Spinal cord (tissue), 10 donors: ENCODE data around the gene REEP5. TPM values are rescaled to one million over a fixed set of nuclear protein-coding genes. Genes with fewer than 3 reads are reported as not detected.

Source experiments
- DNase-seq, 6 donors: peaks; one replicate each; pipeline versions ENCODE4 v3.0.0 to v3.0.0-alpha.2; 2013 to 2015; ENCODE audit warnings: low spot score in 6 of 6, low read depth in 4 of 6
- H3K27ac ChIP-seq: one replicate; pipeline ENCODE4 v1.5.1; 2013; ENCODE audit warnings: low read depth, low read length, control low read depth
- H3K27me3 ChIP-seq: one replicate; pipeline ENCODE4 v1.6.1; 2013; ENCODE audit warnings: low read length; ENCODE audit not compliant: control insufficient read depth, insufficient read depth
- H3K36me3 ChIP-seq: one replicate; pipeline ENCODE4 v1.6.1; 2013; ENCODE audit warnings: low read length; ENCODE audit not compliant: control insufficient read depth, insufficient read depth
- H3K4me1 ChIP-seq: one replicate; pipeline ENCODE4 v1.6.1; 2013; ENCODE audit warnings: low read length; ENCODE audit not compliant: control insufficient read depth, insufficient read depth
- H3K4me3 ChIP-seq: one replicate; pipeline ENCODE4 v1.5.1; 2013; ENCODE audit warnings: low read depth, low read length, control low read depth
- H3K9me3 ChIP-seq: one replicate; pipeline ENCODE4 v1.6.1; 2013; ENCODE audit warnings: low read length; ENCODE audit not compliant: control insufficient read depth, insufficient read depth
- WGBS: methylation state at CpG from one replicate; pipeline ENCODE4 v1.1.5; 2013; ENCODE audit warnings: missing lambda C conversion rate; ENCODE audit not compliant: insufficient coverage; 5-methylcytosine and 5-hydroxymethylcytosine counted together
- polyA plus RNA-seq, 2 donors: library from polyadenylated mRNA; unstranded; fragments of 120-200 nt; gene quantifications; one replicate each; pipeline ENCODE4 v1.2.1, GENCODE V29; 2013; ENCODE audit not compliant: insufficient read length in 2 of 2
- total RNA-seq, 2 donors: library from RNA; depleted of rRNA in 1 of 2; stranded (reverse); fragments of 120-200 nt in 1 of 2; fragments of >200 nt in 1 of 2; gene quantifications; one replicate each; pipeline versions ENCODE4 v1.2.3 to v1.2.4, GENCODE V29; 2013 to 2014
- donor health status: healthy.

The REEP5 gene
- total and polyA plus RNA-seq, 4 donors, result 57.2 to 201 (median 154) TPM

DNA sequence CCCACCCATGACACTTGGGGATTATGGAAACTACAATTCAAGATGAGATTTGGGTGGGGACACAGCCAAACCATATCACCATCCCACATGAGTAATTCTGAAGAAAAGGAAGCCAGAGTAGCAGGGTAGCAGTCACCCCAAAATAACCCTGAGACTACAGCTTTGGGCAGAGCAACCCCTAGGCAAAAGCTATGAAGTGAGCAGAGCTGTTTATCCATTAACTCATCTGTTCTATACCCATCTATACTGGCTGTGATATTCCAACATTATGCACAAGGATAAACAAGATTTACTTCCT, 12.3 kb upstream of the REEP5 start:
- Histone ChIP-seq H3K27ac (no peak overlapping the region), H3K4me3 (no peak overlapping the region), H3K27me3 (no peaks in the 10 kb centered on the region), H3K4me1 (no peaks in the 10 kb centered on the region), H3K9me3 (no peaks in the 10 kb centered on the region), H3K36me3 (no peaks in the 10 kb centered on the region)
- DNase-seq, result no peak

DNA sequence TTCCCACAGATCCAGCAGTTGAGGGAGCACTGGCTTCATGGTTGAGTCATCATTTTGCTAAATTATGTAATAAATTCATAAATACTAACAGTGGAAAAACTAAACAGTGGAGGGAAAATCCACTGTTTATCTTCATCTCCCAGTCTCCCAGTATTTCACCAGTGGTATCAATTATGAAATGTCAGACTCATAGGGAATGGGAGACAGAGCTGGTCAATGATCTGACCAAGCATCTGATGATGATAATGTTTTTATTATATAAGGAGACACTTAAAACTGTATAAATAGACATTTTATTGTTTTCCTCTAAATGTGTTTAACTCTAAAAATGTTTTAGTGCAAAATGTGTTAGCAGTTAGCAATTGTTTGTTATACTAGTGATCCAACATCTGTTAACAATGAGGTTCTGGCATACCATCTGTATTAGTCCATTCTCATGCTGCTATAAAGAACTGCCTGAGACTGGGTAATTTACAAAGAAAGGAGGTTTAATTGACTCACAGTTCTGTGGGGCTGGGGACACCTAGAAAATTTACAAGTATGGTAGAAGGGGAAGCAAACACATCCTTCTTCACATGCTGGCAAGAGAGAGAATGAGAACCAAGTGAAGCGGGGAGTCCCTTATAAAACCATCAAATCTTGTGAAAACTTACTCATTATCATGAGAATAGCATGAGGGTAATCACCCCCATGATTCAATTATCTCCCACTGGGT, 11.8 kb upstream of the REEP5 start:
- Histone ChIP-seq H3K27ac (no peak overlapping the region), H3K36me3 (no peaks in the 10 kb centered on the region), H3K4me3 (no peak overlapping the region), H3K4me1 (no peaks in the 10 kb centered on the region), H3K27me3 (no peaks in the 10 kb centered on the region), H3K9me3 (no peaks in the 10 kb centered on the region)
- no CpG with 5 or more reads among the region's 1 CpG for WGBS
- peak in 1 of 6 donors; percentile 20 for DNase-seq

DNA sequence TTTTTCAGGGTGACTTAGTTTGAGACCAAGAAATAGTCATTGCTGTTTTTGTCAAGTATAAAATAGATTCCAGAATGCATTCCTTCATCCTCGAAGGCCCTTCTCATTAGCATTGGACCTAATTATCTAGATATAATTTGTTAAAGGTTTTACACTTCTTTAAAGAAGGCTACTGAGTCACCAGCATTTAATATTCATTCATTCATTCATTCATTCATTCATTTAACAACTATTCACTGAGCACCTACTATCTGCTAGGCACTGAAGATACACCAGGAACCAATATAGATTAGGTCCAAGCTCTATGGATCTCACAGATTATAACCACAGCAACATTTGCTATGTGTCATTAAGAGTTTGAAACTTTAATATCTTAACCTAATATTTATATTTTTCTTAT, 11.1 kb upstream of the REEP5 start:
- Histone ChIP-seq H3K27me3 (no peaks in the 10 kb centered on the region), H3K9me3 (no peaks in the 10 kb centered on the region), H3K36me3 (no peaks in the 10 kb centered on the region), H3K27ac (no peak overlapping the region), H3K4me3 (no peak overlapping the region), H3K4me1 (no peaks in the 10 kb centered on the region)
- no CpG with 5 or more reads among the region's 1 CpG for WGBS
- DNase-seq, result no peak

DNA sequence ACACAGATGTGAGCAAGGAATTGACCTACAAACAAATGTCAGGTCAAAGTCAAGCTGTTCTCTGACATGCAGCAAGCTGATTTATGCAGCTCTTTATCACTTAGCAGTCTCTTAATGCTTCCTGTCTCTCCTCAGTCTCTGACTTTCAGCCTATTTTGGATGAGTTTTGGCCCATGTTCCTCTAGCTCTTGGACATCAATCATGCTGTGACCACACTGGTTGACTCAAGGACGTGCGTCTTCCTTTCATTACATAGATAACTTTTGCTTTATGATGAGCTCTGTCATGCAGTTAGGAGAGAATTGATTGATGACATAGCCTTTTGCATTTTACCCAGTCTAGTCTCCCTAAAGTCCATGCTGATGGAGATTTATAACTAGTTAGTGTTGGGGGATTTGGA, 9.4 kb upstream of the REEP5 start:
- H3K36me3 ChIP-seq, result no peaks in the 10 kb centered on the region
- H3K9me3 ChIP-seq, result no peaks in the 10 kb centered on the region
- no peak overlapping the region for H3K27ac ChIP-seq
- no peaks in the 10 kb centered on the region for H3K4me1 ChIP-seq
- peak in 1 of 6 donors; percentile 21 for DNase-seq
- no peak overlapping the region for H3K4me3 ChIP-seq
- H3K27me3 ChIP-seq, result no peaks in the 10 kb centered on the region
- no CpG with 5 or more reads among the region's 2 CpGs for WGBS

DNA sequence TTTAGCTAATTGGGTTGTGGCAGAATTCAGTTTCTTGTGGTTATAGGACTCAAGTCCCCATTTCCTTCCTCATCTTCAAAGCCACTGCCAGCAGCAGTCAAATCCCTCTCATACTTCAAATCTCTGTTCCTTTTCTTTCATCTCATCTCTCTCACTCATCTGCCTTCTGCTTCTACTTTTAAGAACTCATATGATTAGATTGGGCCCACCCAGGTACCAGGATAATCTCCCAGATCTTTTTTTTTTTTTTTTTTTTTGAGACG, 8.0 kb upstream of the REEP5 start:
- no peak for DNase-seq
- no peaks in the 10 kb centered on the region for H3K36me3 ChIP-seq
- no peaks in the 10 kb centered on the region for H3K27me3 ChIP-seq
- WGBS, result no CpG with 5 or more reads among the region's 1 CpG
- no peaks in the 10 kb centered on the region for H3K4me1 ChIP-seq
- no peak overlapping the region for H3K27ac ChIP-seq
- no peaks in the 10 kb centered on the region for H3K9me3 ChIP-seq
- H3K4me3 ChIP-seq, result no peak overlapping the region

DNA sequence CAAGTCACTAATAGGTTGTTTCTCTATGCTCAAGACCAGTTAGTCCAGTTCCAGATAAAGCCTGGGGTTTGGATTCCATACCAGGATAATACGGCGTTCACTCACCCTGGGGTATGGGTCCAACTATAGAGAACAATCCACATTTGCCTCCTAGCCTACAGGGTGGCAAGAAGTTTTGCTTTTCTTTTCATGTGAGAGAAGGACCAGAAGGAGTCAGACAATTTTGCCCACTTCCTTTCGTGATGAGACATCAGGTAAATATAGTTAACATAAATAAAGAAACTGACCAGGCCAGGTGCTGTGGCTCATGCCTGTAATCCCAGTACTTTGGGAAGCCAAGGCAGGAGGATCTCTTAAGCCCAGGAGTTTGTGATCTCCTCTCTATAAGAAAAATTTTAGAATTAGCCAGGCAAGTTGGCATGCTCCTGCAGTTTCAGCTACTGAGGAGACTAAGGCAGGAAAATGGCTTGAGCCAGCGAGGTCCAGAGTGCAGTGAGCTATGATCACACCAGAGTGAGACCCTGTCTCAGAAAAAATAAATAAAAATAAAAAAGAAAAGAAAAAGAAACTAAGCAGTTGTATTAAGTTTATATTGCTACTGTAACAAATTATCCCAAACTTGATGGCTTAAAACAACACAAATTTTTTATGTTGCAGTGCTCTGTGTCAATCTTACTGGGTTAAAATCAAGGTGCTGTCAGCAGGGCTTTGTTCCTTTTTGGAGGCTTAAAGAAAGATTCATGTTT, 7.5 kb upstream of the REEP5 start:
- no peaks in the 10 kb centered on the region for H3K27me3 ChIP-seq
- H3K4me1 ChIP-seq, result no peaks in the 10 kb centered on the region
- no peaks in the 10 kb centered on the region for H3K9me3 ChIP-seq
- H3K27ac ChIP-seq, result no peak overlapping the region
- H3K4me3 ChIP-seq, result no peak overlapping the region
- no CpG with 5 or more reads among the region's 4 CpGs for WGBS
- H3K36me3 ChIP-seq, result no peaks in the 10 kb centered on the region
- no peak for DNase-seq

DNA sequence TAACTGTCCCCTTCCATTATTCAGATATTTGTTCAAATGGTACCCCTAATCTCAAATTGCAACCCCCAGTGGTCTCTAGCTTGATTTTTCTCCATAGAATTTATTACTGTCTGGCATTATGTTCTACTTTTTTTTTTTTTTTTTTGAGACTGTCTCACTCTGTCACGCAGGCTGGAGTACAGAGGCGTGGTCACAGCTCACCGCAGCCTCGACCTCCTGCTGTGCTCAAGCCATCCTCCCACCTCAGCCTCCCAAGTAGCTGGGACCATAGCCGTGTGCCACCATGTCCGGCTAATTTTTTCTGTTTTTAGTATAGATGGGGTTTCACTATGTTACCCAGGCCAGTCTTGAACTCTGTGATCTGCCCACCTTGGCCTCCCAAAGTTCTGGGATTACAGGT, 2.0 kb upstream of the REEP5 start:
- Histone ChIP-seq H3K9me3 (no peaks in the 10 kb centered on the region), H3K27me3 (no peaks in the 10 kb centered on the region), H3K36me3 (peaks cover 5% of the 10 kb centered on the region), H3K27ac (no peak overlapping the region), H3K4me3 (no peak overlapping the region), H3K4me1 (peaks cover 6% of the 10 kb centered on the region)
- WGBS, result 90% methylated on average over 4 of the region's 6 CpGs
- no peak for DNase-seq

DNA sequence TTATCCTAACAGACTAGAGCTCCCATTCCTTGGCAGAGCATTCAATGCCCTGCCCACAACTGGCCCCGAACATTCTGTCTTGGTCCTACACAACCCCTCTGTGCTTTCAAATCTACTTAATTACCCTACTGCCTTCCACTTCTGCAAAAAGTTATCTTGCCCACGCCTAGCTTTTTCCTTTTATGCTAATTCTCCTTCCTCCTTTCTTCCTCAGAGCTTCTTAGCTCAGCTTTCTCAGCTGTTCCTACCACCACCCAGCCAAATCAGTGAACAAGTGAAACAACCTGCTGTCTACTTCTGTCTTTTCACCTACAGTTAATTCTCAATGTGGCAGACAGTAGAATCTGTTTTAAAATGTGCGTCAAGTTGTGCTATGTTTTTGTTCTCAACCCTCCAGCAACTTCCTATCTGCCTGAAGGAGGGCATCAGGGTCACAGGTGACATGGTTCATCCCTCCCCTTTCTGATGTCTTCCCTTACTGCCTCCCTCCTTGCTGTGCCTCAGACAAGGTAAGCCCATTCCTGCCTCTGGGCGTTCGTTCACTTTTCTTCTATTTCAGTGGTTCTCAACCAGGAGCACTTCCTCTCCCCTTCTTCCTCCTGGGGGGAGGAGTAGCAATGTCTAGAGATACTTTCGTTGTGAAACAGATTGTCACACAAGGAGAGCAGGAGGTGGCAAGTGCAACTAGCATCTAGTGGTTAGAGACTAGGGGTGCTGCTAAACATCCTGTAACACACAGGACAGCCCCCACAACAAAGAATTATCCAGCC, 1.3 kb upstream of the REEP5 start:
- Histone ChIP-seq H3K4me3 (no peak overlapping the region), H3K9me3 (no peaks in the 10 kb centered on the region), H3K4me1 (peaks cover 6% of the 10 kb centered on the region), H3K36me3 (peaks cover 9% of the 10 kb centered on the region), H3K27ac (no peak overlapping the region), H3K27me3 (no peaks in the 10 kb centered on the region)
- WGBS, result 84% methylated on average over 3 of the region's 6 CpGs
- DNase-seq, result peak in 1 of 6 donors; percentile 30

DNA sequence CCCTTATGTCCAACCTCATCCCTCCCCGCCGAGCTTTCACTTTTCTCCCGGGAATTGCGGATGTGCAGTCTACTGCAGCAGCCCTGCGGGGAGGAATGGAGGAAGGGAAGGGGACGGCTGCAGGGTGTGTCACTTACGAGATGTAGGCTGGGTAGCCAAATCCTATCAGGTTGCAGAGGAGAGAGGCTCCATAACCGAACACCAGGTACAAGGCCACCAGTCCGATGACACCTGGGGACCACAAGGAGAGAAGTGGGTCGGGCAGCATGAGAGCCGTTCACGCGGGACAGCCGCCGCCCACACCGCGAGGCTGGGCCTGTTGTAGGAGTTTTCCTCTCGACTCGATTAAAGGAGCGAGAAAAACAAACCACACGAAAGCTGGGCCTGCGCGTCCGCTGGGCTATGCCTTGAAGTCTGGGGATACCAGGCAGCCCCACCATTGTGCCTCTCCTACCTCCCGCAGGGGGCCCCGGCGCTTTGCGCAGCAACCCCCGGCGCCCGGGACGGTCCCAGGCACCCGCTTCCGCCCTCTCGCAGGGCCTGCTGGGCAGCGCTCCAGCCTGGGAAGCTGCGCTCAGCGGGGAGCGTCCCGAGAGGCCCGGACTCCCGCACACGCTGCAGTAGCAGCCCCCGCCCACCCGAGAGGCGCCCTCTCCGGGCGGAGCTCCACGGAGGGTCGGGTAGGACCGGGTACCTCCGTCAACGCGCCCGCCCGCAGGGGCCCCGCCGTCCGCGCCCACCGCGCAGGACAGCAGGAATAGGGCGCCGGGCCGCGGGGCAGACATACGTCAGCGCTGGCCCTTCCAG, 798 bp downstream of the REEP5 start:
- Histone ChIP-seq H3K27ac (peak overlapping the region; percentile 92), H3K9me3 (no peaks in the 10 kb centered on the region), H3K4me3 (peak overlapping the region; percentile 77), H3K36me3 (peaks cover 12% of the 10 kb centered on the region), H3K4me1 (peaks cover 9% of the 10 kb centered on the region), H3K27me3 (no peaks in the 10 kb centered on the region)
- DNase-seq, result peak in 5 of 6 donors; percentile 42 to 89 (median 59)
- under 1% methylated on average over 62 of the region's 68 CpGs for WGBS
